NCI-H2196 treated with DMSO at 0.1 percent for 48 hours (cell line): Measurements from ENCODE around the gene SLC19A1.
"Not testable (repeated sequence)": the region's sequence is repeated elsewhere in the genome, so short reads cannot be mapped to it uniquely, and the experiment has no call there.

Experiments
- DNase-seq: peaks from one replicate; lab custom pipeline; 2025; ENCODE audit not compliant: unreplicated experiment; lab: John Stamatoyannopoulos, UW

Gene SLC19A1

DNA sequence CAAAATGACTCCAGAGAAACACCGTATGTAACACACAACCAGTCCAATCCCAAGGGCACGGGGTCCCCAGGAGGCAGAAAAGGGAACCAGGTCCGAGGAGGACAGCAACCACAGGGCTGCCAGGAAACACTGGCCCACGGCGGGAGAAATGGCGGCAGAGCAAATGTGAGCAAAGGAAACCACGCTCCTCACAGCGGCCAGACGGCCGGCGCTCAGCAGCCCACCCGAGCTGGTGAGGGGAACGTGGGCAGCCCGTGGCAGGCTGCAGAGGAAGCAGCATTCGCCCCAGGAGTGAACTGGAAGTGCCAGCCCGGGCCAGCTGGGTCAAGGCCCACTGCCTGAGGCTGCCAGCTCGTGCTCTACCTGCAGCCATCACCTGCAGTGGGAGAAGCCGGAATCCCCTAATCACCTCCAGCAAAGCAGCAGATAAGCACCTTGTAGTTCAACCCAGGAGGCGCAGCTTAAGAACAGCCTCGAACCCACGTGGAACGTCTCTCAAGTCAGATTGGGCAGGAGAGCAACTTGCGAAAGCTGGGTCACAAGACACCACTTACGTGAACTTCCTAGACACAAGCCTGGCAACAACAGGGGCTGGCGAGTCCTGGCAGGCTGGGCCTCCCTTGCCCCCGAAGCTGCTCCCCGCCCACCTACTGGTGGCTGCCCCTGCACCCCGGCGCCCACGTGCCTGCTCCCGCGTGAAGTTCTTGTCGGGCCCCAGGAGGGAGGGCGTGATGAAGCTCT, 6.7 kb downstream of the SLC19A1 start:
- DNase-seq, result no peak

- DNase-seq, result no peak
These were observed 7.5 kb downstream of the SLC19A1 start for GRCh38 chr21:45534636-45535331.

- no peak for DNase-seq
These were observed 8.2 kb downstream of the SLC19A1 start for GRCh38 chr21:45533846-45534635.

DNA sequence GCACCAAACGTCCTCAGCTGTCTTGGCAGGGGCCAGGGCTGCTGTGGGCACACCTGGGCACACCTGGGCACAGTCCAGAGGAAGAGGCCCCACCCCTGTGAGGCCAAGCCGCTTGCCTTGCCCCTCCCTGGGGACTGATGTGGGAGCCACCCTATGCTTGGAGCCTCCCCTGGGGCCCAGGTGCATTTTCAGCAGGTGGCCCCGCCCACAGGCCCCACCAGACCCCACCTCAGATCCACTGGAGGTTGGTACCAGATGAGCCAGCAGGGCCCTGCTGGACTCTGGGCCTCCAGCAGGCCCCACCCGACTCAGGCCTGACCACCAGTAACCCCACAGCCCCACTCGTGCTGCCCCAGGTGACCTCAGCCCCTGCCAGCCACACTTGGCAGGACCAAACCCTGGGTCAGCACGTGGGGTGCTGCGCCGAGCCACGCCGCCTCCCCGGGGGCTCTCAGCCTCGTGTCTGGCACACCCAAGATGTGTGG, 8.8 kb downstream of the SLC19A1 start:
- DNase-seq, result no peak

GRCh38 chr21:45532826-45533360, 9.3 kb downstream of the SLC19A1 start:
- DNase-seq, result no peak

DNA sequence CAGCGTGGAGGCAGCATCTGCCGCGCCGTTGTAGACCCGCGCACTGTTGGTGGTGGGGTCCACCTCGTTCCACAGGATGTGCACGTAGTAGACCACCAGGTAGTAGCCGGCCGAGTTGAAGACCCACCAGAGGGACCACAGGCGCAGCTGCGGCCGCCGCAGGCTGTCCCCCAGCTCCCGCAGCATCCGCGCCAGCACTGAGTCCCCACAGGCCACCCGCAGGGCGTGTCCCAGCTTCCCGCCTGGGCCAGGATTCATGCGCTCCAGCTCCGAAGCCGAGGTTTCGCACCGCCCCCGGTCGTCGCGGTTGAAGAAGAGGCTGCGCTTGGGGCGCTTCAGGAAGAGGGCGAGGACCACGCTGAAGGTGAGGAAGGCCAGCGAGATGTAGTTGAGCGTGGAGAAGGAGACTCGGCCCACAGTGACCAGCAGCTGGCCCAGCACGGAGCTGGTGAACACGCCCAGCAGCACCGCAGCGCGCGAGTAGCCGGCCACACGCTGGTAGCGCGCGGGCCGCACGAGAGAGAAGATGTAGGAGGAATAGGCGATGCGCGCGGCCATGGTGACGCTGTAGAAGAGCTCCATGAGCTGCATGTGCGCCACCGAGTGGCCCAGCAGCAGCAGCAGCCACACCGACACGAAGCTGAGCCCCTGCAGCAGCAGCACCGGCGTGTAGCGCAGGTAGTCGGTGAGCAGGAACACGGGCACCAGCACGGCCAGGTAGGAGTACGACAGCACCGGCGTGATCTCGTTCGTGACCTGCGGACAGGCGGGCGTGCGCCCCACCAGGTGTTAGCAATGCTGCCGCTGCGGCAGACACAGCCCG, 10.6 kb downstream of the SLC19A1 start:
- DNase-seq, result no peak

GRCh38 chr21:45531114-45531392, 11.2 kb downstream of the SLC19A1 start:
- not testable (repeated sequence) for DNase-seq

DNA sequence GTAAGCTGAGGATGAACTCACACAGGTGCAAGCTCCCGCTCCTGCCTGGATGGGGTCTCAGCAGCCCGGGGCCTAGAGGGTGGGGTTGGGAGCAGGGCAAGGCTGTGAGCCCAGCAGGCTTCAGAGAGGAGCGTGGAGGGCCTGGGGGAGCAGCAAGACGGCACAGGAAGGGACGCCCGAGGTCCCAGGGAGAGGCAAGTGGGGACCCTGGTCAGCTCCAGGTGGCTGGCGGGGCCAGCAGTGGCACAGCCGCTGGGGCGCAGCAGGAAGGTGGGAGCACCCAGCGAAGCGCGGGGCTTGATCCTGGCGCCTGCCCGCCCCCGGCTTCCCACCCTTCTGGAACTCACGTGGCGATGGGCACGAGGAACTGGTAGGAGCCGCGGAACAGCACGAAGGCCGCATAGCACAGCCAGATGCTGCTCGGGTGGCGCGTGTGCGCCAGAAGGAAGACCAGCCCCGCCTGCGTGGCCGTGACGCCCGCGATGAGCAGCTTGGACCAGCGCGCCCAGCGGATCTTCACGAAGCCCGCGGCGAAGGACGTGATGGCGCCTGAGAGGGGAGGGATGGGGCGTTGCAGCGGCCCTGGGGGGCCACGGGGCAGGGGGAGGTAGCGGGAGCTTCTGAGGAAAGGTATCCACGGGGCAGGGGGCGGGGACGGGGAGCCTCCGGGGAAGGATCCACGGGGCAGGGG, 11.7 kb downstream of the SLC19A1 start:
- DNase-seq, result no peak

DNA sequence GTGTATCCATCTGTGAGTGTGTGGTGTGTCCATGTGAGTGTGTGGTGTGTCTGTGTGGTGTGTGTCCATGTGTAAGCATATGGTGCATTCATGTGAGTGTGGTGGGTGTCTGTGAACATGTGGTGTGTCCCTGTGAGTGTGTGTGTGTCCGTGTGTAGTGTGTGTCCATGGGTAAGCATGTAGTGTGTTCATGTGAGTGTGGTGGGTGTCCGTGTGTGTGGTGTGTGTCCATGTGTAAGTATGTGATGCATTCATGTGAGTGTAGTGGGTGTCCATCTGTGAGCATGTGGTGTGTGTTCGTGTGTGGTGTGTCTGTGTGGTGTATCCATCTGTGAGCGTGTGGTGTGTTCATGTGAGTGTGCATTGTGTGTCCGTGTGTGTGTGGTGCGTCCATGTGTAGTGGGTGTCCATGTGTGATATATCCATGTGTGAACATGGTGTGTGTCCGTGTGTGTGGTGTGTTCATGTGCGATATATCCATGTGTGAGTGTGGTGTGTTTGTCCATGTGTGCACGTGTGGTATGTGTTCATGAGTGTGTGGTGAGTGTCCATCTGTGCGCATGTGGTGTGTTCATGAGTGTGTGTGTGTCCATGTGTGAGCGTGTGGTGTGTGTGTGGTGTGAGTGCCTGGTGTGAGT, 12.3 kb downstream of the SLC19A1 start:
- DNase-seq, result no peak

GRCh38 chr21:45528981-45529784, 13.1 kb downstream of the SLC19A1 start:
- DNase-seq, result no peak

DNA sequence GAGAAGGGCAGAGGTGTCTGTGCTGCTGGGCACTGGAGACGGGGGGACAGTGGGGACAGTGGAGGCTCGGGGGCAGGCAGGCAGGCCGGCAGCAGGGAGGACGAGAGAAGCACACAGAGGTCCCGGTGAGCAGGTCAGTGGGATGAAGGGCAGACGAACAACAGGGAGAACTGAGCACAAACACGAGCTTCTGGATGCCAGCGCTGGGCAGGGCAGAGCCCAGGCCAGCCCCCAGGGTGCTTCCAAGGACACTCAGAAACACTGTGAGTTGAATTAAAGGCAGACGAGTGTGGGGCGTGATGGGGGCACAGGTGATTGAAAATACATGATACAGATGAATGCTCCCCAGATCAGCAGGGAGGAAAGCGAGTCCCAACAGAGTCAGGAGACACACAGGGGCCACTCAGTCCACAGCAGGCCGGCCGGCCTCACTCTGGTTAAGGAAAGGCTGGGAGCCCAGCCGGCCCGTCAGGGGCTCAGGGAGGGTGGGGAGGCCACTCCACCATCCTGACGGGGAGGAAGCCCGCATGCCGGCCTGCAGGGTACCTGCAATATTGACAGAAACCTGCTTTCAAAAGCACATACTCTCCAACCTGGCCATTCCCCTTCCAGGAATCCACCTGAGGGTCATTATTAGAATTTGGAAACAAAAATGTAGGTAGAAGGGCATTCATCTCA, 14.1 kb downstream of the SLC19A1 start:
- no peak for DNase-seq

DNA sequence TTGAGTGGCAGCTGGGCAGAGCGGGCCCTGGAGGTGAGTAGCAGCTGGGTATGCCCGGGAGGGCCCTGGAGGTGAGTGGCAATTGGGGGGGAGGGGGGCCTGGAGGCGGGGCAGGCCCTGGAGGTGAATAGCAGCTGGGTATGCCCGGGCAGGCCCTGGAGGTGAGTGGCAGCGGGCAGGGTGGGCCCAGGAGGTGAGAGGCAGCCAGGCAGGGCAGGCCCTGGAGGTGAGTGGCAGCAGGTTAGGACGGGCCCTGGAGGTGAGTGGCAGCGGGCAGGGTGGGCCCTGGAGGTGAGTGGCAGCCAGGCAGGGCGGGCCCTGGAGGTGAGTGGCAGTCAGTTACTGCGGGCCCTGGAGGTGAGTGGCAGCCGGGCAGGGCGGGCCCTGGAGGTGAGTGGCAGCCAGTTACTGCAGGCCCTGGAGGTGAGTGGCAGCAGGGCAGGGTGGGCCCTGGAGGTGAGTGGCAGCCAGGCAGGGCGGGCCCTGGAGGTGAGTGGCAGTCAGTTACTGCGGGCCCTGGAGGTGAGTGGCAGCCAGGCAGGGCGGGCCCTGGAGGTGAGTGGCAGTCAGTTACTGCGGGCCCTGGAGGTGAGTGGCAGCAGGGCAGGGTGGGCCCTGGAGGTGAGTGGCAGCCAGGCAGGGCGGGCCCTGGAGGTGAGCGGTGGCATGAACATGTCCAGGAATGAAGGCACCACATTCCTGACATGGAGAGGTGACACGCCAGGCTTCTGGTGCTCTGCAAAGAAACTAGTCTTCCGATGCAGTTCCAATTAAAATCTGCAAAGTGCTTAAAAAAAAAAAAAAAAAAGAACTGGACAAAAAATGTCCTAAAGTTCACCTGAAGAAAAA, 14.9 kb downstream of the SLC19A1 start:
- DNase-seq, result not testable (repeated sequence)

- no peak for DNase-seq
These were observed 16.3 kb downstream of the SLC19A1 start for GRCh38 chr21:45525910-45526306.

- no peak for DNase-seq
These were observed 16.9 kb downstream of the SLC19A1 start for GRCh38 chr21:45525153-45525909.

GRCh38 chr21:45524756-45525152, 17.5 kb downstream of the SLC19A1 start:
- no peak for DNase-seq

- no peak for DNase-seq
These were observed 18.7 kb downstream of the SLC19A1 start for GRCh38 chr21:45523411-45524101.
